AG20443 (cell line): Measurements from ENCODE around the gene MAEA.
A peak's percentile ranks its signal among the peaks of the same experiment; 100 is the strongest.
"Not testable (repeated sequence)": the region's sequence is repeated elsewhere in the genome, so short reads cannot be mapped to it uniquely, and the experiment has no call there.

ENCODE experiments used
- DNase-seq: peaks from one replicate; pipeline ENCODE4 v3.0.0; 2012; ENCODE audit warnings: low spot score, mixed read lengths

Gene MAEA

GRCh38 chr4:1335193-1335883 is 45.6 kb downstream of the MAEA start:
- DNase-seq: not testable (repeated sequence)

DNA sequence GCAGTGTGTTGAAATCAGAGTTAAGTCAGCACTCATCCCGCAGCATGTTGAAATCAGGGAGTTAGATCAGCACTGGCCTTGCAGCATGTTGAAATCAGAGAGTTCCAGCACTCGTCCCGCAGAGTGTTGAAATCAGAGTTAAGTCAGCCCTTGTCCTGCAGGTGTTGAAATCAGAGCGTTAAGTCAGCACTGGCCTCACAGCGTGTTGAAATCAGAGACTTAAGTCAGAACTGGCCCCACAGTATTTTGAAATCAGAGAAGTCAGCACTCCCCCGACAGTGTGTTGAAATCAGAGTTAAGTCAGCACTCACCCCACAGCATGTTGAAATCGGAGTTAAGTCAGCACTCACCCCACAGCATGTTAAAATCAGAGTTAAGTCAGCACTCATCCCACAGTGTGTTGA is 46.4 kb downstream of the MAEA start:
- DNase-seq: no peak

DNA sequence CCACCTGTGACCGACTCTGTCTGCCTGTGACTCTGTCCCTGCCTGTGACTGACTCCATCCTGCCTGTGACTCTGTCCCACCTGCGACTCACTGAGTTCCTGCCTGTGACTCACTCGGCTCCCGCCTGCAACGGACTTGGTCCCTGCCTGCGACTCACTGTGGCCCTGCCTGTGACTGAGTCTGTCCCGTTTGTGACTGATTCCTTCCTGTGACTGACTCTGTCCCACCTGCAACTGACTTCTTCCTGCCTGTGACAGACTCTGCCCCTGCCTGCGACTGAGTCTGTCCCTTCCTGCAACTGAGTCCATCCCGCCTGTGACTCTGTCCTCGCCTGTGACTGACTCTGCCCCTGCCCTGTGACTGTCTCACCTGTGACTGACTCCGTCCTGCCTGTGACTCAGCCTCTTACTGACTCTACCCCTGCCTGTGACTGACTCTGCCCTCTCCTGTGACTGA is 47.7 kb downstream of the MAEA start:
- DNase-seq: no peak

- DNase-seq: no peak
Measured at GRCh38 chr4:1337951-1338751, 48.5 kb downstream of the MAEA start.

DNA sequence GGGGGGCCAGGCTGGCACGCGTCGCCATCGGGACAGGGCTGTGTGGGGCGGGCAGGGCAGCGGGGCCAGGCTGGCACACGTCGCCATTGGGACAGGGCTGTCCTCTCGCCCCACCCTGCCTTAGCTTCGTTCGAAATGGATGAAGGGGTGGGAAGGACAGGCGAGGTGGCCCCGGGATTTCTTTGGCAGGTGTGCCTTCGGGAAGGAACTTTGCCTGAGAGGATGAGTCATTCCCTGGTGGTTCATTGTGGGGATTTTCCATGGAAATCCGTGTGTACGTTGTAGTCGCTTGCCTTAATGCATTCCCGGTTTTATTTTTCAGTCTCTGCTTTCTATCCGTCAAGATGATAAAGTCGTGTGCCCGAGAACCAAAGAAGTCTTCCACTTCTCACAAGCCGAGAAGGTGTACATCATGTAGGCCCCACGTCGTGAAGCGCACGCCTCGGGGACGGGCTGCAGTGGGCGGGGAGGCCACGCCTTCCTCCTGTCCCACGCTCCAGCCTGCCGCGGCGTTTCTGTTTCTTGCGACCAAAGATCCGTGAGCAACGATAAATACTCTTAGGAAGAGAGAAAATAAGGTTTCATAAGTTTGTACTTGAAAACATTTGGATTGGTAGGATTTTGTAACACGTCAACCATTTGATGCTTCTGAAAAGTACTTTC is 49.2 kb downstream of the MAEA start:
- DNase-seq: no peak

- DNase-seq: no peak
Measured at GRCh38 chr4:1339489-1339888, 49.8 kb downstream of the MAEA start.

- no peak for DNase-seq
Measured at GRCh38 chr4:1340181-1340747, 50.6 kb downstream of the MAEA start.

DNA sequence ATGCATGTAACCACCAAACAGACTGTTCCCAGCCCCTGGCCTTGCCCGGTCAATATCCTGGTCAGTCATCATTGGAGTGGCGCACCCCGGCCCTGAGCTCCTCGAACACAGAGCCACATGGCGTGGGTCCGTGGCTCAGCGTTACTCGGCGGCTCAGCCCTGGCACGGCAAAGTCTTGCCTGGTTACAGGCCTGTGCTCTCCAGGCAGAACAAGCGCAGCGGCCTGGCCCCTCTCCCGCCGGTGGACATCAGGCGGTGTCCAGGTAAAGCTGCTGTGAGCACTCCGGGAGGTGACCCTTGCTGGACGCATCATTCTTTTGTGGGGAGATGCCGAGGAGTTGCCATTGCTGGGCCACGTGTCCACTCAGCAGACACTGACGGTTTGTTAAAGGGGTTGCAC is 51.2 kb downstream of the MAEA start:
- DNase-seq: no peak

DNA sequence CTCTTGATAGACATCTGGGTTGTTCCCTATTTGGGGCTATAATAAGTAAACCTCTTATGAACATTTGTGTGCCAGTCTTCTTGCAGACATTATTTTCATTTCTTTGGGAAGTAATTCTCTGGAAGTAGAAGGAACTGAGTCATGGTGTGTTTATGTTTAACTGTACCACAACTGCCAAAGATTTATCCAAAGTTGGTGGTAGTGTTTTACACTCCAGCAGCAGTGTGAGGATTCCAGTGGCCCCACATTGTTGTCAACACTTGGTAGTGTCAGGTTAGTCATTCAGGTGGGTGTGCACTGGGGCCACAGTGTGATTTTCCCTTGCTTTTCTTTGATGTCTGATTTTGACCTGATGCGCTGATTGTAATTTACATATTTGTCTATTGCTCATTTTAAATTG is 52.3 kb downstream of the MAEA start:
- no peak for DNase-seq

GRCh38 chr4:1344696-1345095 is 55.0 kb downstream of the MAEA start:
- DNase-seq: no peak

DNA sequence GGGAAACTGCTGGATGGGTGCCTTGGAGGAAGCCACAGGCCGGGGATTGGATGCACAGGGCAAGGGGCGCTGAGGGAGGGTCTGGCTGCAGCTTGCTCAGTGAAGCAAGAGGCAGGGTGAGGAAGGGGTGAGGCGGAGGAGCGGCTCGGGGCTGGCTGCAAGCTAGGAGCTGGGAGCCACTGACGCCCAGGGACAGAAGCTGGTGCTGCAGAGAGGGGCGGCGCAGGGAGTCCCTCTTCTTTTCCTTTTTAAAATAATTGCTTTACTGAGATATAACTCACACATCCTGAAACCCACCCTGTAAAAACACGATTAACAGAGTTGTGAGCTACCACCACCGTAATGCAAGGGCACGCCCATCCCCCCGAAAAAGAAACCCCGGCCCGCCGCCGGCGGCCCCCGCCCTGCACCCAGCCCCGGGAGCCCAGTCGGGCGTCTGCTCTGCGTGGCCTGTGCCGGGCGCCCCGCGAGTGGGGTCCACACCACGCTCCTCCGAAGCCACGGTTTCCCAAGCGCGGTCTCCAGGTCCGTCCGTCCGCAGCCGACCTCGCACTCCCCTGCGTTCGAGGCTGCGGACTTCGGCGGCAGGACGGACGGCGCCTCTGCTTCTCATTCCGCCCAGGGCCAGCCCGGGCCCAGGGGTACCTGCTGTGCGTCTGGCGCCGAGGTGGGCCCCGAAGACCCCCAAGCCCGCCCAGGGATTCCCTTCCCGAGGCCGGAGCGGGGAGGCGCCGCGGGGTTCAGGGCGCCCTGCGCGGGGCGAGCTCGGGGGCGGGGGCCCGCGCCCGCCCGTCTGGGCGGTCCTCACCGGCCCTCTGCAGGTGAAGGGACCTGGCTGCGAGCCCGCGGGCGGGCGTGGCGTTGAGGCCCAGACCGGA is 56.5 kb downstream of the MAEA start:
- peak; percentile 52 for DNase-seq

DNA sequence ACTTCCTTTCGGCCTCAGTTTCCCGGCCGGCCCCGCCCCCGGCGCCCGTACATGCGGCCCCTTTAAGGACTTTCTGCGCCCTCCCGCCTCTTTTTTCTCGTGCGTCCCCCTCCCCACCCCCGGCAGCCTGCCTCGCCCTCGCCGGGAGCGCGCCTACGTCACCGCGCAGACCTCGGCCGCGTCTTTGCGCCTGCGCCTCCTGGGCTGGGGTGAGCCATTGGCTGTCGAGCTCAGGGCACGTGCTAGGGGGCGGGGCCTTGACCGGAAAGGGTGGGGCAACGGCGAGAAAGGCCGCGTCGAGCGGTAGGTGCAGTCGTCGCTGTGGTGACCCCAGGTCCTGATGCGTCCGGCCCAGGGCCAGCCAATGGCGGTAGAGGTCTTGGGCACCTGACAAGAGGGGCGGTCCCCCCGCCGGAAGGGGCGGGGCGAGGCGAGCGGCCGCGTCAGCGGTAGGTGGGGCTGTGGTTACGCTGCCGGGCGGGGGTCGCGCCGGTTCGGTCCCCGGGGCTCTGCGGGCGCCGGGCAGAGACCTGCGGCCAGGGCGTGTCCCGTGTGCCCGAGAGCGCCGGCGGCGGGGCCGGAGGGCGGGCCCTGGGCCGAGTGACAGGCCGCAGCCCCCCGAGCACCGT is 57.2 kb downstream of the MAEA start, which contains the start of gene UVSSA:
Gene UVSSA (plus strand): TSS at position 428 of the 629 bp plus-strand sequence. CDS start 884 bp downstream, outside the sequence.
- DNase-seq: peak; percentile 100

GRCh38 chr4:1347410-1347864 is 57.7 kb downstream of the MAEA start:
- peak; percentile 92 for DNase-seq

GRCh38 chr4:1348014-1348513 is 58.4 kb downstream of the MAEA start:
- no peak for DNase-seq

- no peak for DNase-seq
Measured at GRCh38 chr4:1348746-1349145, 59.1 kb downstream of the MAEA start.

DNA sequence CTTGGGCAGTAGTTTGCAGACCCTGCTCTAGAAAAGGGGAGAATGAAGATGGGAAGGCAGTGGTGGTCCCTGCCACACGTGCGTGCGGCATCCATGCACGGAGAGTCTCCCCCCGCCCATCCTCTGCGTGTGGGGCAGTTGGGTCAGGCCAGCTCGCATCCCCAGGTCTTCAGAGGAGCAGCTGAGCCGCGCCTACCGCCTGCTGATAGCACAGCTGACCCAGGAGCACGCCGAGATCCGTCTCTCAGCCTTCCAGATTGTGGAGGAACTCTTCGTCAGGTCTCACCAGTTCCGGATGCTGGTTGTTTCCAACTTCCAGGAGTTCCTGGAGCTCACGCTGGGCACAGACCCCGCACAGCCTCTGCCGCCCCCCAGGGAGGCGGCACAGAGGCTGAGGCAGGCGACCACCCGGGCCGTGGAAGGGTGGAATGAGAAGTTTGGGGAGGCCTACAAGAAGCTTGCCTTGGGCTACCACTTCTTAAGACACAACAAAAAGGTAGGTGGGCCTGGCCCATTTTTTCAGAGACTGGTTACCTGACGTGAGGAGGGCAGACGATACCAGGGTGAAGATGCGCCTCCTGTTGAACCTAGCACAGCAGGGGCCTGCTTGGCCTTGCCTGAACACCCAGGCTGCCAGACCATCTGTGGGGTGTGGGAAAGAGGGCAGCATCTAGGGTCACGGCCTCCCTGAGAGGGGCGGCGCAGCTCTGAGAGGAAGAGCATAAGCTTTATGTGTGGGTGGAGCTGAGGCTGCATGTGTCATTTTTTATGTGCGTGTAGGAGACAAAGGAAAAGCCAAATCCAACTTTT is 59.9 kb downstream of the MAEA start:
- DNase-seq: no peak

- DNase-seq: no peak
Measured at GRCh38 chr4:1350169-1350520, 60.5 kb downstream of the MAEA start.

- DNase-seq: peak; percentile 86
Measured at GRCh38 chr4:1351854-1352566, 62.3 kb downstream of the MAEA start.

- DNase-seq: no peak
Measured at GRCh38 chr4:1352567-1352900, 62.8 kb downstream of the MAEA start.
